ENCODE measurements around the gene UBE2G1.
A peak's percentile ranks its signal among the peaks of the same experiment; 100 is the strongest.

The UBE2G1 gene

DNA sequence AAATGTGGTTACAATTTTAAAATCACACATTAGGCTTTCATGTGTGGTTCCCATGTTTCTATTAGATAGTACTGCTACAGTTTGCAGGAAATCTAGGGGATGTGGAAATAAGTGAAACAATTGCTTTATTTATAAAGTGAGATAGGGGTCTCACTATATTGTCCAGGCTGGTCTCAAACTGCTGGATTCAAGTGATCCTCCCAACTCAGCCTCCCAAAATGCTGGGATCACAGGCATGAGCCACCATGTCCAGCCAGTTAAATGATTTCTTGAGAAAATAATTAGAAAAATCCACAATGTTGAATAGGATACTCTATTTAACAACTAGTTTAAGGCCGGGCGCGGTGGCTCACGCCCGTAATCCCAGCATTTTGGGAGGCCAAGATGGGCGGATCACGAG is 42.0 kb downstream of the UBE2G1 start:
- Histone ChIP-seq H3K9ac (ENCODE audit: low read length in 5 of 5) (no peak overlapping the region), H3K36me3 (ENCODE audit: control insufficient read depth in 5 of 5, insufficient read depth in 5 of 5, low read length in 5 of 5) (no peaks in the 10 kb centered on the region), H3K9me3 (ENCODE audit: control insufficient read depth in 5 of 5, low read length in 5 of 5) (peaks cover 0 to 4% (median 0%) of the 10 kb centered on the region in 5 donors), H3K27ac (ENCODE audit: low read depth, low read length) (no peak overlapping the region), H3K4me1 (ENCODE audit: control insufficient read depth in 5 of 5, insufficient read depth in 5 of 5, low read length in 5 of 5) (peaks cover 0 to 4% (median 0%) of the 10 kb centered on the region in 5 donors), H3K4me3 (ENCODE audit: low read depth in 1 of 5, low read length in 5 of 5) (no peak overlapping the region), H3K27me3 (ENCODE audit: control insufficient read depth in 5 of 5, insufficient read depth in 4 of 5, low read length in 5 of 5) (no peaks in the 10 kb centered on the region)

DNA sequence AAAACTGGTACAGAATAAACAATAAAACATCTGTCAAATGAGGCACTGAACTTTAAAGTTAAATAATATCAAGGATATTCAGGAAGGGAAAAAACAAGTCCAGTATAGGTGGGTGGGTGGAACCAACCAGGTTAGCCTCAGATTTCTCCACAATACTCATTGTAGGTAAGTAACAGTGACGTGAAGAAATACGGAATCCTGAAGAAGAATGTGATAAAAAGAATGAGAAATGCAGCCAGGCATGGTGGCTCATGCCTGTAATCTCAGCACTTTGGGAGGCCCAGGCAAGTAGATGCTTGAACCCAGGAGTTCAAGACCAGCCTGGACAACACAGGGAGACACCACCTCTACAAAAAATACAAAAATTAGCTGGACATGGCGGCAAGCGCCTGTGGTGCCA is 47.3 kb downstream of the UBE2G1 start:
- H3K9me3 ChIP-seq (ENCODE audit: control insufficient read depth in 5 of 5, low read length in 5 of 5), result no peaks in the 10 kb centered on the region
- H3K9ac ChIP-seq (ENCODE audit: low read length in 5 of 5), result no peak overlapping the region
- no peak overlapping the region for H3K4me3 ChIP-seq (ENCODE audit: low read depth in 1 of 5, low read length in 5 of 5)
- H3K27me3 ChIP-seq (ENCODE audit: control insufficient read depth in 5 of 5, insufficient read depth in 4 of 5, low read length in 5 of 5), result no peaks in the 10 kb centered on the region
- H3K27ac ChIP-seq (ENCODE audit: low read depth, low read length), result no peak overlapping the region
- H3K36me3 ChIP-seq (ENCODE audit: control insufficient read depth in 5 of 5, insufficient read depth in 5 of 5, low read length in 5 of 5), result no peaks in the 10 kb centered on the region
- H3K4me1 ChIP-seq (ENCODE audit: control insufficient read depth in 5 of 5, insufficient read depth in 5 of 5, low read length in 5 of 5), result peaks cover 3 to 26% (median 22%) of the 10 kb centered on the region in 5 donors

DNA sequence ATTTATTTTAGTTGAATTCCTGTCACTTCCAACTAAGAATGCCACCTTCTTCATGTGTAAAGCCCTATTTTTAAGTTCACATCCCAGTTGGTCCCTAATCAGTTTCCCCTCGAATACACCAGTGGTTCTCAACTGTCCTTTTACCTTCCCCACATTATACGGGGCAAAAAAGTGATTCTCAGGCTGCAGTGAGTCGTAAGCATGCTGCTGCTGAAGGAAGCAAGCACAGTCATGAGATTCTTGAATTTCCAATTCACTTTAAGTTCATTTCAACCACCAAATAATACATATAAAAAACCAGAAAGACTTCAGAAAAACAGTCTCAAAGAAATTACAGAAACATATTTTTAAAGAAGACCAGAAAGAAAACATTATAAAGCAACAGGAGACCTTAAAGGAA is 47.9 kb downstream of the UBE2G1 start:
- peak overlapping the region in 1 of 5 donors; percentile 47 for H3K9ac ChIP-seq (ENCODE audit: low read length in 5 of 5)
- H3K4me1 ChIP-seq (ENCODE audit: control insufficient read depth in 5 of 5, insufficient read depth in 5 of 5, low read length in 5 of 5), result peaks cover 3 to 28% (median 27%) of the 10 kb centered on the region in 5 donors
- no peak overlapping the region for H3K27ac ChIP-seq (ENCODE audit: low read depth, low read length)
- H3K27me3 ChIP-seq (ENCODE audit: control insufficient read depth in 5 of 5, insufficient read depth in 4 of 5, low read length in 5 of 5), result no peaks in the 10 kb centered on the region
- no peaks in the 10 kb centered on the region for H3K36me3 ChIP-seq (ENCODE audit: control insufficient read depth in 5 of 5, insufficient read depth in 5 of 5, low read length in 5 of 5)
- H3K9me3 ChIP-seq (ENCODE audit: control insufficient read depth in 5 of 5, low read length in 5 of 5), result no peaks in the 10 kb centered on the region
- no peak overlapping the region for H3K4me3 ChIP-seq (ENCODE audit: low read depth in 1 of 5, low read length in 5 of 5)

DNA sequence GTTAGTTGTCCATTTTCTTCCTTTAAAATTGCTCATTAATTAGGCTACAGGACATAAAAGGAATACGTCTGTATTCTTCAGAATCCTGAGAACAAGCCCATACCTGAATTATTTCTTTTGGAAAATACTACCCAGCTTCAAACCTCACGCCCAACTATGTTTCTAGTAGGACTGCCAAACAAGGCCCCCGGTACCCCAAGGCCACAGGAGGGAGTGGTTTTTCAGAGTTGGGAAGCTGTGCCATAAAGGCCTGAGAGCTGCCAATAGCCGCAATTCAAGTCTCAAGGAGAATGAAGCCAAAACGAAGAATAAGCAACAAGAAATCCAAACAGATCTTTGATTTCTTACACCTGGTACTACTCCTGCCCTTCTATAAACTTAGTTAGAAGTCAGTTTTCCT is 48.3 kb downstream of the UBE2G1 start:
- Histone ChIP-seq H3K27me3 (ENCODE audit: control insufficient read depth in 5 of 5, insufficient read depth in 4 of 5, low read length in 5 of 5) (no peaks in the 10 kb centered on the region), H3K9me3 (ENCODE audit: control insufficient read depth in 5 of 5, low read length in 5 of 5) (no peaks in the 10 kb centered on the region), H3K9ac (ENCODE audit: low read length in 5 of 5) (peak overlapping the region in 1 of 5 donors; percentile 47), H3K4me3 (ENCODE audit: low read depth in 1 of 5, low read length in 5 of 5) (no peak overlapping the region), H3K27ac (ENCODE audit: low read depth, low read length) (no peak overlapping the region), H3K4me1 (ENCODE audit: control insufficient read depth in 5 of 5, insufficient read depth in 5 of 5, low read length in 5 of 5) (peaks cover 3 to 32% (median 31%) of the 10 kb centered on the region in 5 donors), H3K36me3 (ENCODE audit: control insufficient read depth in 5 of 5, insufficient read depth in 5 of 5, low read length in 5 of 5) (no peaks in the 10 kb centered on the region)

DNA sequence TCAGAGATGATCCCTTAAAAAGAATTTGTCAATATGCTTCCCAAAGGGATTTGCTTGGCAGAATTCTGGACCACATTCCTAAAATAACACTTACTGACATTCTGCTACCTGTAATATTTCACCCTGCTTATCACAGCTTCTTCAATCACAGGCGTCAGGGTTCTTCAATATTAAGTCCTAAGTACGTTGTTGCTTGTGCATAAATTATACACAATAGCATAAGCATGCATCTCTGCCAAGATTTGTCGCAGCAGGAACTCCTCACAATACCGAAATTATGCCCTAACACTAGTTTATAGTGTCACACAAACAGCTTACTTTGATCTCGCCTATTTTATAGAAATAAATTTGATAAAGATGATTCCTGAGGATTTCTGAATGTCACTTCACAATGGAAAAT is 48.9 kb downstream of the UBE2G1 start:
- H3K9me3 ChIP-seq (ENCODE audit: control insufficient read depth in 5 of 5, low read length in 5 of 5), result no peaks in the 10 kb centered on the region
- peaks cover 3 to 37% (median 37%) of the 10 kb centered on the region in 5 donors for H3K4me1 ChIP-seq (ENCODE audit: control insufficient read depth in 5 of 5, insufficient read depth in 5 of 5, low read length in 5 of 5)
- H3K4me3 ChIP-seq (ENCODE audit: low read depth in 1 of 5, low read length in 5 of 5), result peak overlapping the region in 4 of 5 donors; percentile 3 to 40 (median 34)
- no peaks in the 10 kb centered on the region for H3K36me3 ChIP-seq (ENCODE audit: control insufficient read depth in 5 of 5, insufficient read depth in 5 of 5, low read length in 5 of 5)
- peak overlapping the region in 1 of 5 donors; percentile 28 for H3K9ac ChIP-seq (ENCODE audit: low read length in 5 of 5)
- H3K27me3 ChIP-seq (ENCODE audit: control insufficient read depth in 5 of 5, insufficient read depth in 4 of 5, low read length in 5 of 5), result no peaks in the 10 kb centered on the region
- H3K27ac ChIP-seq (ENCODE audit: low read depth, low read length), result no peak overlapping the region

DNA sequence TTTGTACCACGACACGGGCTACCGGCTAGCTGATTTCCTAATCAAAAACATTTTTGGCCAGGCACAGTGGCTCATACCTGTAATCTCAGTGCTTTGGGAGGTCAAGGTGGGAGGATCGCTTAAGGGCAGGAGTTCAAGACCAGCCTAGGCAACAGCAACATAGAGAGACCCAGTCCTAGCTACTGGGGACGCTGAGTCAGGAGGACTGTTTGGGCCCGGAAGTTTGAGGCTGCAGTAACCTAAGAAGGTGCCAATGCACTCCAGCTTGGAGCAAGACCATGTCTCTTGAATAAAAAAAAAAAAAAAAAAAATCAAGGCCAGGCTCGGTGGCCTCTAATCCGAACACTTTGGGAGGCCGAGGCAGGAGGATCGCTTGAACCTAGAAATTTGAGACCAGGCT is 49.8 kb downstream of the UBE2G1 start:
- Histone ChIP-seq H3K36me3 (ENCODE audit: control insufficient read depth in 5 of 5, insufficient read depth in 5 of 5, low read length in 5 of 5) (no peaks in the 10 kb centered on the region), H3K4me1 (ENCODE audit: control insufficient read depth in 5 of 5, insufficient read depth in 5 of 5, low read length in 5 of 5) (peaks cover 3 to 39% (median 38%) of the 10 kb centered on the region in 5 donors), H3K9me3 (ENCODE audit: control insufficient read depth in 5 of 5, low read length in 5 of 5) (no peaks in the 10 kb centered on the region), H3K9ac (ENCODE audit: low read length in 5 of 5) (no peak overlapping the region), H3K27me3 (ENCODE audit: control insufficient read depth in 5 of 5, insufficient read depth in 4 of 5, low read length in 5 of 5) (no peaks in the 10 kb centered on the region), H3K27ac (ENCODE audit: low read depth, low read length) (no peak overlapping the region), H3K4me3 (ENCODE audit: low read depth in 1 of 5, low read length in 5 of 5) (no peak overlapping the region)

DNA sequence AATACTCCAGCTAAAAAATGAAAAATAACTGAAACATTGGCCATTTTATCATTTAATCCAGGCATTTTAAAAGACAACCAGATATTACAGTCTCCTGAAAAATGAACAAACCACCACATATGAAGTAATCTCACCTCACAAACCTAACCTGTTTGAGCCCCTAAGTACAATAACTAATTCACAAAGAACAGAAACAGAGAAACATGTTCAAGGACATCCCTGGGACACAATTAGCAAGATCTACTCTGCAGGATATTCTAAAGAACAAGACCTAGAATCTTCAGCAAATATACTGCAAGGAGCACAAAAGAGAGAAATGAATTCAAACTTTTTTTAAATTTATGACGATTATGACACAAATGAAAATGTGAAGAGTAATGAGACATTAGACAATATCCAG is 51.9 kb downstream of the UBE2G1 start:
- Histone ChIP-seq H3K9ac (ENCODE audit: low read length in 5 of 5) (no peak overlapping the region), H3K4me3 (ENCODE audit: low read depth in 1 of 5, low read length in 5 of 5) (no peak overlapping the region), H3K4me1 (ENCODE audit: control insufficient read depth in 5 of 5, insufficient read depth in 5 of 5, low read length in 5 of 5) (peaks cover 6 to 56% (median 51%) of the 10 kb centered on the region in 5 donors), H3K27ac (ENCODE audit: low read depth, low read length) (no peak overlapping the region), H3K27me3 (ENCODE audit: control insufficient read depth in 5 of 5, insufficient read depth in 4 of 5, low read length in 5 of 5) (no peaks in the 10 kb centered on the region), H3K36me3 (ENCODE audit: control insufficient read depth in 5 of 5, insufficient read depth in 5 of 5, low read length in 5 of 5) (no peaks in the 10 kb centered on the region), H3K9me3 (ENCODE audit: control insufficient read depth in 5 of 5, low read length in 5 of 5) (no peaks in the 10 kb centered on the region)

DNA sequence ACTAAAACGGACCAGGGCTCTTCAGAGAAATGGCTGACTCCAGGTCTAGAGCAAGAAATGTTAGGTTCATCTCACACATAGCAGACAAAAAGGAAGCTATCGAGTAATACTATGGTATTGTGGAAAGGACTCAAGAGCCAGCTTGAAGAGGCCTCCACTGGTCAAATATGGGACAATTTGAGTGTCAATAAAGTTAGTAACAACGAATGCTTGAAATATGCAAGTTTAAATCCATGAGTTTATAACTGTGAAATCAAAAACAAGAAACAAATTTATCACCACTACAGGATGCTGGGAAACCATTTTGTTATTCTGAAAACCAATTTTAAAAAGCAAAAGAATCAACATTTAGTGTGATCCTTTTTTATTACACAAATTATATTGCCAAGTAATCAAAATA is 52.3 kb downstream of the UBE2G1 start:
- no peaks in the 10 kb centered on the region for H3K36me3 ChIP-seq (ENCODE audit: control insufficient read depth in 5 of 5, insufficient read depth in 5 of 5, low read length in 5 of 5)
- no peak overlapping the region for H3K9ac ChIP-seq (ENCODE audit: low read length in 5 of 5)
- peaks cover 6 to 58% (median 51%) of the 10 kb centered on the region in 5 donors for H3K4me1 ChIP-seq (ENCODE audit: control insufficient read depth in 5 of 5, insufficient read depth in 5 of 5, low read length in 5 of 5)
- H3K27ac ChIP-seq (ENCODE audit: low read depth, low read length), result no peak overlapping the region
- no peak overlapping the region for H3K4me3 ChIP-seq (ENCODE audit: low read depth in 1 of 5, low read length in 5 of 5)
- no peaks in the 10 kb centered on the region for H3K9me3 ChIP-seq (ENCODE audit: control insufficient read depth in 5 of 5, low read length in 5 of 5)
- no peaks in the 10 kb centered on the region for H3K27me3 ChIP-seq (ENCODE audit: control insufficient read depth in 5 of 5, insufficient read depth in 4 of 5, low read length in 5 of 5)

DNA sequence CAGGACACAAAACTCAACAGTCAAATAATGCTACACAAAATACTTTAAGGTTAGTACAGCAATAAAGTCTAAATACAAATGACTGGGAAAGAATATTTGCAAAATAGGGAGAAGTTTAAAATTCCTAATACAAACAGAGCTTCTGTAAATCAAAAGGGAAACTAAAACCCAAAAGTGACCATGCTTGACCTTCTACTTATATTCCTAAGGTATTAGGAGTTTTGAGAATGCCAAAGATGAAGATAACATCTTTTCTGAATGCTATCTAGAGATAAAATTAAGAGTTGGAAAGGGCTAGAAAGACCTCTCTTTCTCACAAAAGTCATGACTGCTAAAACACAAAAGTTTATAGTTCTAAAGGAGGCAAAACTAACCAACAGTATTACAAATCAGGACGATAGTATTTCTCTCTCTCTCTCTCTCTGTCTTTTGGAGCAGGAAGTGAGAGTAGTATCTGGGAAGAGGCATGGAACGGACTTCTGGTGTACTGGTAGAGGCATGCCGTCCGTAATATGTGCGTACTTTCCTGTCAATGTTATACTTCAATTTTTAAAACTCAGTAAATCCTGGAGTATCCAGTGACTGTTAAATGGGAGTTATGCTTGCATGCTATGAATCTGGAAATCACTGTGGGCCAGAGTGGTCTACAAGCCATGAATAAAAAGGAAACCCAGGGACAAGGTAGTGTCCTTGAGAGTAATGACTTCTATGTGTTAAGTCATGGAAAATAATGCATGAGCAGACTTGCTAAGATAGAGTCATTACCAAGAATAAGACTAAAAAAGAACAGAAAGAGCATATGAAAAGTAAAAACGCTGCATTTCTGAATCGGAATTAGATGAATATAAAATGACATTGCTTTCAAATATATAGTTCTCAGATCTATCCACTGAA is 53.0 kb downstream of the UBE2G1 start:
- Histone ChIP-seq H3K36me3 (ENCODE audit: control insufficient read depth in 5 of 5, insufficient read depth in 5 of 5, low read length in 5 of 5) (no peaks in the 10 kb centered on the region), H3K9me3 (ENCODE audit: control insufficient read depth in 5 of 5, low read length in 5 of 5) (no peaks in the 10 kb centered on the region), H3K4me1 (ENCODE audit: control insufficient read depth in 5 of 5, insufficient read depth in 5 of 5, low read length in 5 of 5) (peaks cover 8 to 56% (median 50%) of the 10 kb centered on the region in 5 donors), H3K27ac (ENCODE audit: low read depth, low read length) (peak overlapping the region; percentile 52), H3K9ac (ENCODE audit: low read length in 5 of 5) (peak overlapping the region in 3 of 5 donors; percentile 16 to 46 (median 41)), H3K4me3 (ENCODE audit: low read depth in 1 of 5, low read length in 5 of 5) (peak overlapping the region; percentile 28 to 42 (median 37)), H3K27me3 (ENCODE audit: control insufficient read depth in 5 of 5, insufficient read depth in 4 of 5, low read length in 5 of 5) (no peaks in the 10 kb centered on the region)

DNA sequence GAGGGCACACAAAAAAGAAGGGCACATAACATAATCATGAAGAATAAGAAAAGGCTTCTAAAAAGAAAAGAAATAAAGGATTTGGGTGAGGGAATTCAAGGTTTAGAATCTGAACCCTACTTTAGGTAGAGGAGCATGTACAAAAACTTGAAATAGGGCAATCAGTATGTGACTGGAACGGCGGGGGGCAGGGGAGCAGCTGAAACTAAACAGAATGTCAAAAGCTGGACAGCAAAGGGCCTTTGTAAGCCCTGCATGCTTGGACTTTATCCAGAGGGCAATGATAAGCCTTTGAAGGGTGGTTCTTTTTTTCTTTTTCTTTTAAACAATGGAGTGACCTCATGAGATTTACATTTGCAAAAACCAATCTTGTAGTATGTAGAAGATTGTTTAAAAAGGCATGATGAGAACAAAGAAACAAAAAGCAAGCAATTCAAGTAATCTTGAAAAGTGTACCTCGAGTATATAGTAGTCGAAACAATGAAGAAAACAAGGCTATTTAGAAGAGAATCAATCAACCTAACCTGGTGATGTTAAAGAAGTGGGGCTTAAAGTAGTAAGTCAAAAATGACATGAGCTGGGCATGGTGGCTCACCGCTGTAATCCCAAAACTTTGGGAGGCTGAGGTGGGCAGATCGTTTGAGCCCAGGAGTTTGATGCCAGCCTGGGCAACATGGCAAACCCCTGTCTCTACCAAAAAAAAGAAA is 56.0 kb downstream of the UBE2G1 start:
- peaks cover 4 to 33% (median 30%) of the 10 kb centered on the region in 5 donors for H3K4me1 ChIP-seq (ENCODE audit: control insufficient read depth in 5 of 5, insufficient read depth in 5 of 5, low read length in 5 of 5)
- H3K9ac ChIP-seq (ENCODE audit: low read length in 5 of 5), result no peak overlapping the region
- H3K27me3 ChIP-seq (ENCODE audit: control insufficient read depth in 5 of 5, insufficient read depth in 4 of 5, low read length in 5 of 5), result no peaks in the 10 kb centered on the region
- H3K4me3 ChIP-seq (ENCODE audit: low read depth in 1 of 5, low read length in 5 of 5), result no peak overlapping the region
- H3K27ac ChIP-seq (ENCODE audit: low read depth, low read length), result no peak overlapping the region
- H3K36me3 ChIP-seq (ENCODE audit: control insufficient read depth in 5 of 5, insufficient read depth in 5 of 5, low read length in 5 of 5), result peaks cover 0 to 9% (median 3%) of the 10 kb centered on the region in 5 donors
- H3K9me3 ChIP-seq (ENCODE audit: control insufficient read depth in 5 of 5, low read length in 5 of 5), result no peaks in the 10 kb centered on the region
